ENCODE data around the gene LILRB2.
"Not testable (repeated sequence)": the region's sequence is repeated elsewhere in the genome, so short reads cannot be mapped to it uniquely, and the experiment has no call there.

Gene LILRB2

GRCh38 chr19:54271587-54271986 lies 9.3 kb downstream of the LILRB2 start:
- not testable (repeated sequence) for DNase-seq (ENCODE audit: low spot score)

GRCh38 chr19:54271106-54271505 lies 9.8 kb downstream of the LILRB2 start:
- no peak for DNase-seq (ENCODE audit: low spot score)

DNA sequence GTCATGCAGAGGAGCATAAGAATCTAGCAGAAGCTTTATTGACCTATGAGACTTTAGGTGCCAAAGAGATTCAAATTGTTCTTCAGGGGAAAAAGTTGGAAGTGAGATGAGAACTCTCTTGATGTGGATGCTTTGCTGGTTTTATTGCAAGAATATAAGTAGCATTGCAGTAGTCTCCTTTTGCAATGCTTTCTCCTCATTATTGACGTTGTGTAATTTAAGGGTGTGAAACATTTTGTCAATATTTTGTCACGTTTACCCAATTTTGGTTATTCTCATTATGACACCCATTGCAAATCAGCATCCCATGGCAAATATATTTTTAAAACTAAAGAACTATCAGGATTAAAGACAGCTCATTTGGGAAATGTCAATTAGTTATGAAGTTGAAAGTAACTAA lies 12.0 kb downstream of the LILRB2 start:
- DNase-seq (ENCODE audit: low spot score): no peak

GRCh38 chr19:54266133-54266532 lies 14.8 kb downstream of the LILRB2 start:
- DNase-seq (ENCODE audit: low spot score): peak; percentile 57

DNA sequence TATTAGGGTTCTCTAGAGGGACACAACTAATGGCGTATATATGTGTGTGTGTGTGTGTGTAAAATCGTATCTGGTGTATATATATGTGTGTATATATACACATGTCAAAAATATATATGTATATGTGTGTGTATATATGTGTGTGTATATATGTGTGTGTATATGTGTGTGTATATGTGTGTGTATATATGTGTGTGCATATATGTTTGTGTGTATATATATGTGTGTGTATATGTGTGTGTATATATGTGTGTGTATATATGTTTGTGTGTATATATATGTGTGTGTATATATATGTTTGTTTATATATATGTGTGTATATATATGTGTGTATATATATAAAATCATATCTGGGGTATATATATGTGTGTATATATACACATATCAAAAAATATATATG lies 18.4 kb downstream of the LILRB2 start:
- DNase-seq (ENCODE audit: low spot score): no peak

GRCh38 chr19:54262066-54262465 lies 18.8 kb downstream of the LILRB2 start:
- DNase-seq (ENCODE audit: low spot score): no peak

DNA sequence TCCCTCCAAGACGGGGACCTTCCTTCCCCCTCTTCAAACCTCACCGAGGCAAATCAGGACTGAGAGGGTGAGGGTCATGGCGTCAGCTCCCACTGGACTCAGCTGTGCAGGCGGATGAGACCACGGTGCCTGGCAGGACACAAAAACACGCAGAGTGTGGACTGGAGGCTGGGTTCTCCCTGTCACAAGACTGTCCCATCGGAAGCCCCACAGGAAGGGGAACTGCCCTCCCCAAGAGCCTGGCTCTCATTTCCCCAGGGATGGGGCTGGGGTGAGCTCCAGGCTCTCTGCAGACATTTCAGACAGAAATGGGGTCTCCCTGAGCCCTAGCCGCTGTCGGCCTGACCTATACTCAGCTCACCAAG lies 23.8 kb downstream of the LILRB2 start, which contains the start of gene LILRB5:
TSS of gene LILRB5 (minus strand) at position 158 of the 365 bp plus-strand sequence. CDS start at position 78, 80 bp downstream.
- DNase-seq (ENCODE audit: low spot score): no peak

DNA sequence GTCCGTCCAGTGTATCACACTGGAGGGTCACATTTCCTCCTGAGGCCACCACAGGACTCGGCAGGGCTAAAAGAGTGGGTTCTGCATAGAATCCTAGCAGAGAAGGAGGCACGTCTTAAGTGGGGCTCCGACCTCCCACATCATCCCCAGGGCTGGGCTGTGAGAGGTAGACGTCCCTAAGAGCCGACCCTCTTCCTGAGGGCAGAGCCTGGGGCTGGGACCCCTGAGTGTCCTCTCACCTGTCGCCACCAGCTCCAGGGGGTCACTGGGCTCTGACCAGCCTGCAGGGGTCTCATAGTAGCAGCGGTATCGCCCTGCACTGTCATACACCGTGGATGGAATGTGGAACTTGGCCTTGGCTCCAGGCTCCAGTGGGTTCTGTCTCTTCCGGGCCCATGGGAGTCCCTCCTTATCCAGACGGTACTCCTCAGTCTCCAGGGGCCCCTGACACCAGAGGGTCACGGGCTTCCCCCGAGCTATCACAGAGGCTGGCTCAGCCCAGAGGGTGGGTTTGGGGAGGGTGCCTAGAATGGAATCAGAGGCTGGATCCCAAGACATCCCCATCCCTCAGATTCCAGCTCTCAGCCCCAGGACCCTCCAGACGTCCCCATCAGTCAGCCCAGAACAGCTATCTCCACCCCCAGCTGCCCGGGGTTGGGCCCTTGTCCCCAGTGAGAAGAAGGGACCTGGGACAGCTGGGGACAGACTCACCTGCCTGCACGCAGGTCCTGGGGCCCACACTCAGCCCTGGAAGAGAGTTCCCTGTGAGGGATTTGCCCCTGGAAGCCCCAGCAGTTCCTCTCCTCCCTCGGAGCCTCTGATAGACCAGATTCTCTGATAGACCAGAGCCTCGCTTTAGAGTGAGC lies 24.4 kb downstream of the LILRB2 start:
- no peak for DNase-seq (ENCODE audit: low spot score)

GRCh38 chr19:54255105-54255775 lies 25.7 kb downstream of the LILRB2 start:
- no peak for DNase-seq (ENCODE audit: low spot score)

- DNase-seq (ENCODE audit: low spot score): peak; percentile 8
Measured at GRCh38 chr19:54254195-54254906, 26.6 kb downstream of the LILRB2 start.

- peak; percentile 9 for DNase-seq (ENCODE audit: low spot score)
Measured at GRCh38 chr19:54253331-54254194, 27.3 kb downstream of the LILRB2 start.

GRCh38 chr19:54252845-54253244 lies 28.1 kb downstream of the LILRB2 start:
- DNase-seq (ENCODE audit: low spot score): no peak

DNA sequence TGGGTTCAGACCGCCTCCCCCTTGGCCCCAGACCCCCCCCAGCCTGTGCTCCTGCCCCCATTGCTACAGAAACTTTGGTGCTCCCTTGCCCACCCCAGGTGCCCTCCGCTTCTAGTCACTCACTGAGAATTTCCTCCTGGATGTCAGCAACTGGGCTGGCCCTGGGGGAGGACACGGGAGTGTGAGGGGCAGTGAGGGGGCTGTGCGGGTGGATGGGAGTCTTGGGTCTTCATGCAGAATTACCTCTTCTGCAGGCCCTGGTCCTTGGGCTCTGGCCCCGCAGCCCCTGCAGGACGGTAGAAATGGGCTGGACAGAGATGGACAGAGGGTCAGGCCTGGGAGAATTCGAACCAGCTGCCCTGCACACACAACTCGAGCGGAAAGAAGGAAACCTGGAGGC lies 28.7 kb downstream of the LILRB2 start:
- no peak for DNase-seq (ENCODE audit: low spot score)

GRCh38 chr19:54248016-54248601 lies 32.8 kb downstream of the LILRB2 start:
- DNase-seq (ENCODE audit: low spot score): peak; percentile 7

DNA sequence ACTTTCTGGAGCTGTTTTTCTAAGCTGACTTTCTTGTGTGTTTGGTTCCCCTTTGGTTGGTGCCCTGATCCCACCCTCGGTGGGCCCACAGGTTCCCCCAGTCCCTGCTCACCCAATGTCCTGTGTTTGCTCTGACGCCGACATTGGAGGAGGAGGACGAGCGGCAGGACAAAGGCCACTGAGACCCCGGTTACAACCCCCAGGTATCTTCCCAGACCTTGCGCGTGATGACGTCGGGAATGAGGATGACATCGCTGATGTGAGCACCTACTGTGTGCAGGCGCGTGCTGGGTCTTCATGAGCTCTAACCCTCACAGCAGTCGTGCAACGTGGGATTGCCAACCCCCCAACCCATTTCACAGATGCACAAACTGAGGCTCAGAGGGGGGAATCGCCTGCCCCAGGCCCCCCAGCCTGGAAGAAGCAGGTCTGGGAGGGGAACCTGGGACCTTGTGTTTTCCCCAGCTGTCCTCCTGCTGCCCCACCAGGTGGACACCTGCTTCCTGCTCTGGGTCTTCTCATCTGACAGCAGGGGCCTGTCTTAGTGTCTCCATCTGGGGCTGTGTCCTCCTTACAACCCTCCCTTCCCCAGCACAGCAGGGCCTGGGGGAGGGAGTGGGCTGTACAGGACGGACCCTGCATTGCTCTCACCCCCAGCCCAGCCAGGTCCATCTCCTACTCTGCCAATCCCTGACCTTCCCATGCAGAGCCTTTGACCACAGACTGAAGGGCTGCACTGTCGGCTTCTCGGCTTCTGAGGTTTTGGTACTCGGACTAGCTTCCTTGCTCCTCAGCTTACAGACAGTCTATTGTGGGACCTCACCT lies 33.6 kb downstream of the LILRB2 start:
- DNase-seq (ENCODE audit: low spot score): no peak

GRCh38 chr19:54245936-54246335 lies 35.0 kb downstream of the LILRB2 start:
- no peak for DNase-seq (ENCODE audit: low spot score)

DNA sequence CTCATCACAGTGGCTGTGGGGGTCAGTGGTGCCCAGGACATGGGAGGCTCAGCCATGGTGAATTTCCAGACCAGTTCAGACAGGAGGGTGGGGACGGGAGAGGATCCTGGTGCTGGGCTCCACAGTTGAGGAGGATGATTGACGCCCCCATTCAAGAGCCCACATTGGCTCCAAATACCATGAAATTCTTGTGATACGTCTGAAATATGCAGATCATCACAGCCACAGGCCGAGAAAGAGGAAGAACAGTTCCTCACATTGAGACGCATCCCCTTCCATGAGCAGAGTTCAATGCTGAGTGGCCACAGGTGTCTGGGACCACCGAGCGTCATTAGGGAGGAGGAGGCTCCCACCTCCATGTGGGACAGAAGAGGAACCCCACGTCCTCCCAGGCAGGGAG lies 37.1 kb downstream of the LILRB2 start:
- not testable (repeated sequence) for DNase-seq (ENCODE audit: low spot score)

GRCh38 chr19:54242646-54243045 lies 38.3 kb downstream of the LILRB2 start, which contains the start of gene LILRA6:
TSS of gene LILRA6 (minus strand) at chr19:54242790.
- DNase-seq (ENCODE audit: low spot score): not testable (repeated sequence)

GRCh38 chr19:54242234-54242633 lies 38.7 kb downstream of the LILRB2 start:
- not testable (repeated sequence) for DNase-seq (ENCODE audit: low spot score)

All from GM03348 (cell line).